ENCODE data around the gene HSCB.
"Not testable (repeated sequence)": the region's sequence is repeated elsewhere in the genome, so short reads cannot be mapped to it uniquely, and the experiment has no call there.

Gene HSCB

DNA sequence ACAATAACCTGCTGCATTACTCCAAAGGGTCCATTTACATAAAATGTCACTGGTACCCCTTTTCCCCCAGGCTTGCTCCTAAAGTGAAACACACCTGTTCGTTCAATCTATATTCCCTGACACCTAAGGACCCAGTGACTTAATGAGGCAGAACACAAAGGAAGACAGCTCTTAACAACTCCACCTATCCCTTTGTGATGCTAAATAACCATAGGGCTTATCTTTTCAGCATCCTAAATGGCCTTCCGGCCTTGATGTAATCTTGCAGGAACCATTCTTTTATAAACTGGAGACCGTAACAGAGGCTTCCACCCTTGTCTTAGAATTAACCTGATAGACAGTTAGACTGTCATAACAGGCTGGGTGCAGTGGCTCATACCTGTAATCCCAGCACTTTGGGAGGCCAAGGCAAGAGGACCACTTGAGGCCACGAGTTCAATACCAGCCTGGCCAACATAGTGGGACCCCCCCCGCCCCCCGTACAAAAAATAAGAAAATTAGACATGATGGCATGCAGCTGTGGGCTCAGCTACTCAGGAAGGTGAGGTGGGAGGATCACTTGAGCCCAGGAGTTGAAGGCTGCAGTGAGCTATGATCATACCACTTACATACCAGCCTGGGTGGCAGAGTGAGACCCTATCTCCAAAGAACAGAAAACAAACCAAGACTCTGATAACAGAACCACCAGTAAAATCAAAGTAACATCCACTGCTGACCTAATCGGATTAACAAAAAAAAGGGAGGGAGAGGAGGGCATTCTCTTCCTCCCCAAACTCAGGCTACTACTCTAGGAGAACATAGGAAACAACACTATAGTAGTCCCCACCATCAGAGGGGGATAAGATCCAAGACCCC is 5.3 kb upstream of the HSCB start:
- in situ Hi-C loops (cut with HindIII; ENCODE audit: low pct_ligation_motif_present, low pct_unique_long_range_greater_than_20kb, low sequenced_read_pairs): no loop called here
- DNase-seq: no peak

DNA sequence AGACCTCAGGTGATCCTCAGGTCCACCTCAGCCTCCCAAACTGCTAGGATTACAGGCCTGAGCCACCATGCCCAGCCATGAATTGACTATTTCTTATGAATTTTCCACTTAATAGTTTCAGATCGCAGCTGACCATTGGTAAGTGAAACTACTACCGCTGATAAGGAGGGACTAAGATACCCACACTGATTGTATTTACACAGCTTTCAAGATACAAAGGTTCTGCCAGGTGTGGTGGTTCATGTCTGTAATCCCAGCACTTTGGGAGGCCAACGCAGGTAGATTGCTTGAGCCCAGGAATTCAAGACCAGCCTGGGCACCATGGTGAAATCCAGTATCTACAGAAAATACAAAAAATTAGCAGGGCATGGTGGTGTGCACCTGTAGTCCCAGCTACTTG is 4.1 kb upstream of the HSCB start:
- in situ Hi-C loops (cut with HindIII; ENCODE audit: low pct_ligation_motif_present, low pct_unique_long_range_greater_than_20kb, low sequenced_read_pairs): no loop called here
- no peak for DNase-seq

DNA sequence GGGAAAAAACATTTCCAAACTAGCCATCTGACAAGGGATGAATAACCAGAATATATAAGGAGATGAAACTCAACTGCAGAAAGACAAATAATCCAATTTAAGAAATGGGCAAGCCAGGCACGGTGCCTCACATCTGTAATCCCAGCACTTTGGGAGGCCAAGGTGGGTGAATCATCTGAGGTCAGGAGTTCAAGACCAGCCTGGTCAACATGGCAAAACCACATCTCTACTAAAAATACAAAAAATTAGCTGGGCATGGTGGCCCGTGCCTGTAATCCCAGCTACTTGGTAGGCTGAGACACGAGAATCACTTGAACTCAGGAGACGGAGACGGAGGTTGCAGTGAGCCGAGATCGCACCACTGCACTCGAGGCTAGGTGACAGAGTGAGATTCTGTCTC is 3.0 kb upstream of the HSCB start:
- DNase-seq; in situ Hi-C loops (cut with HindIII; ENCODE audit: low pct_ligation_motif_present, low pct_unique_long_range_greater_than_20kb, low sequenced_read_pairs): not testable (repeated sequence)

DNA sequence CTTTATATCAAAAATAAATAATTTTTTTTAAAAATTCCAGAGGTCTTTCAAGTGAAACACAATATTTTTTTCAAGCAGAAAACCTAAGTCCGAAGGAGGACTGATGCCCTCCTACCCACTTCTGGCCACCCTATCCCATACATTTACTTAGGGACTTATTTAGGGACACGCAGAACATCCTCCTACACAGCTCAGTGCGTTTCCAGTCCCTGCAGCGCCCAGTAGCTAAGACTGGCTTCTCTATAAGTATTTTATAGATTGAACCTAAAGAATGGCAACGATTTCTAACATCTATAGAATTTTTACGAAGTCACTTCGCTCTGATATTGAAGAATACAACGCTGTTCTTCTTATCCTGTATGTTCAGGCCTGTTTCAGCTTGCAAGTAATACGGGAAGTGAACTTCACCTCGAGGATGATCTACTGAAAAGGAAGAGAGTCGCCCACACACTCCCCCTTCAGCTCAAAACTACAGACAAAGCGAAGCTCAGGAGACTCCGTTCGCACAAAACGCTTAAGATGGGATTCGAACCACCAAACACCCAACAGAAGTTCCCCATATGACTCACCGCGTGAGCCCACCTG is 547 bp upstream of the HSCB start:
- in situ Hi-C loops (cut with HindIII; ENCODE audit: low pct_ligation_motif_present, low pct_unique_long_range_greater_than_20kb, low sequenced_read_pairs): no loop called here
- DNase-seq: no peak

DNA sequence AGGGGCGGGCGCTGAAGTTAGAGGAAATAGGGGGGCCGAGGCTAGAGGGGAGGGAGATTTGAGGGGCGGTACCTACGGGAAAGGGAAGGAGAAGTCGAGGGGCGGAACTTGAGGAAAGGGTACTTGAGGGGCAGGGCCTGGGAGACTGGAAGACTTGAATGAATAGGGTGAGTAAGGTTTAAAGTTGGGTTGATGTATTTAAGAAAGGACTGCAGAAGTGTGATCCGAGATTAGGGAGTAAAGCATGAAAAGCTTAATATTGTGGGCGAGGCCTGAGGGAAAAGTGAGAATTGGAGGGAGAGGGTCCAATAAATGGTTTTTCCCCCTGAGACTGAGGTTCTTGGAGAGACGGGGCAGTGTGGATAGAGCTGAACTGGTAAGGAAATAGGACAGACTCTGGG is 723 bp downstream of the HSCB start:
- DNase-seq: no peak
- in situ Hi-C loops (cut with HindIII; ENCODE audit: low pct_ligation_motif_present, low pct_unique_long_range_greater_than_20kb, low sequenced_read_pairs): no loop called here

DNA sequence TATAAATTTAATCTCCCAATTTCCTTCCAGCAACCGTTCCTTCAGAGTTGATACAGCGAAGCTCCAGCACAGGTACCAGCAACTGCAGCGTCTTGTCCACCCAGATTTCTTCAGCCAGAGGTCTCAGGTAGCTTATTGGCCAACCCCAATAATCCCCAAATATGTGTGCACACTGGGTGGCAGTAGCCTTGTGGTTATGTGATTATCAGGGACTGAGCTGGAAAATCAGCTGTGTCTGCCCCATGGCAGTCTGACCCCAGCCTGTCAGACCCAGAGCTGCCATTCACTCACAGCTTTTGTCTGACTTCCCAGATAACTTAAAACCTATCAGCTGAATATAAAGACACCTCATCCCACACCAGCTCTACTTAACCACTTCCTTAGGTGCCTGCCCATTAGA is 2.0 kb downstream of the HSCB start:
- in situ Hi-C loops (cut with HindIII; ENCODE audit: low pct_ligation_motif_present, low pct_unique_long_range_greater_than_20kb, low sequenced_read_pairs): no loop called here
- no peak for DNase-seq

DNA sequence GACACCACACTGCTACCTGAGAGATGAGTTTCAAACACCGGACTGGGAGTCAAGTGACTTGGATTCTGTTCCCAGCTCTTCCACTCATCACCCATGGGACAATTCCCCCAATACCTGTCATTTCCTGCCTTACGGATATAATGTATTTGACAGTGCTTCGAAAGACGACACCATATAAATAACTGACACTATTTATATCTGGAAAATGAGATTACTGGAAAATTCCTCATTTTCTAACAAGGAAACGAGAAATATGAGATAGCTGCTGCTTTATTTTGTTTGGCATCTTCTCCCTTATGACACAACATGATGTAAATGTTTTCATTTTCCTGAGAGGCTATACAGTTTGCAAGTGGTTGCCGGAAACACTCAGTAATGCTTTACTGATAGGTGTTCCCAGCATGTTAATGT is 8.6 kb downstream of the HSCB start:
- no peak for DNase-seq
- in situ Hi-C loops (cut with HindIII; ENCODE audit: low pct_ligation_motif_present, low pct_unique_long_range_greater_than_20kb, low sequenced_read_pairs): no loop called here

DNA sequence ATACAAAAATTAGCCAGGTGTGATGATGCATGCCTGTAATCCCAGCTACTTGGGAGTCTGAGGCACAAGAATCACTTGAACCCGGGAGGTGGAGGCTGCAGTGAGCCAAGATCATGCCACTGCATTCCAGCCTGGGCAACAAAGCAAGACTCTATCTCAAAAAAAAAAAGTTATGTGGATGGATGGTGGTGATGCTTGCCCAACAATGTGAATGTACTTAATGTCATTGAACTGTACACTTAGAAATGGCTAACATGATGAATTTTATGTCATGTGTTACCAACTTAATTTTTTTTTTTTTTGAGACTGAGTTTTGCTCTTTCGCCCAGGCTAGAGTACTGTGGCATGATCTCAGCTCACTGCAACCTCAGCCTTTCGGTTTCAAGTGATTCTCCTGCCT is 12.7 kb downstream of the HSCB start:
- in situ Hi-C loops (cut with HindIII; ENCODE audit: low pct_ligation_motif_present, low pct_unique_long_range_greater_than_20kb, low sequenced_read_pairs); DNase-seq: not testable (repeated sequence)

DNA sequence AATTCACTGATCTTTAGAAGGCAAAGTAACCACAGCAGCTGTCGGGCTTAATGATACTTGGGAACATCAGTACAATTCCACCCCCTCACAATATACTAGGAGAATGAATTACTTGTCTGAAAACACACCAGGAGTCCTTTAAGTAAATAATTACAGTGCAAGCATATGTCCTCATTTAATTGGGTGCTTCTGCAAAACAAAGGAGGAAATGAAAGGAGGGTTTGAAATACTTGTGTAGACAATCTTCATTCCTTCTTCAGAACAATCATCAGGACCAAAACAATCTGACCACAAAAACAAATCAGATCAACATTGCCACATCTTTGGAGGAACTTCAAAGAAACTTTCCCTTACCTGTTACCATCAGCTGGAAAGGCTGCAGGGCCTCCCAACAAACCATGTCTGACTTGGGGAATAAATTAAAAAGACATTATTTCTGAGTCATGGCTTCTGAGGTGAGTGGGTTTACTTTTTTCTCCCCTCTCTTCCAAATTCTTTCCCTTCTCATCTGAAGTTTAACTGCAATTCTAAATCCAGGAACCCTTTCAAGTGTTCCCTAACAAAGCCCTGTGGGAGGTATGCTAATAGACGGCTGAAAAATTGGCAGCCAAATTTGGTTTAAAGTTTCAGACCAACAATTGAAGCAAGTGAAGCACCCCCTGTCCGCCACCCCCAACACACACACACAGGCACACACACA is 18.2 kb downstream of the HSCB start:
- in situ Hi-C loops (cut with HindIII; ENCODE audit: low pct_ligation_motif_present, low pct_unique_long_range_greater_than_20kb, low sequenced_read_pairs): no loop called here
- no peak for DNase-seq

DNA sequence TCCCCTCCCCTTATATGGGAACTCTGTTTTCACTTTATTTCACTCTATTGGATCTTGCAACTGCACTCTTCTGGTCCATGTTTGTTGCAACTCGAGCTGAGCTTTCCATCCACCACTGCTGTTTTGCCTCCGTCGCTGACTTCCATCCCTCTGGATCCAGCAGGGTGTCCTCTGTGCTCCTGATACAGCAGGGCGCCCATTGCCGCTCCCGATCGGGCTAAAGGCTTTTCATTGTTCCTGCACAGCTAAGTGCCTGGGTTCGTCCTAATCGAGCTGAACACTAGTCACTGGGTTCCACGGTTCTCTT is 19.6 kb downstream of the HSCB start:
- in situ Hi-C loops (cut with HindIII; ENCODE audit: low pct_ligation_motif_present, low pct_unique_long_range_greater_than_20kb, low sequenced_read_pairs): no loop called here
- no peak for DNase-seq

DNA sequence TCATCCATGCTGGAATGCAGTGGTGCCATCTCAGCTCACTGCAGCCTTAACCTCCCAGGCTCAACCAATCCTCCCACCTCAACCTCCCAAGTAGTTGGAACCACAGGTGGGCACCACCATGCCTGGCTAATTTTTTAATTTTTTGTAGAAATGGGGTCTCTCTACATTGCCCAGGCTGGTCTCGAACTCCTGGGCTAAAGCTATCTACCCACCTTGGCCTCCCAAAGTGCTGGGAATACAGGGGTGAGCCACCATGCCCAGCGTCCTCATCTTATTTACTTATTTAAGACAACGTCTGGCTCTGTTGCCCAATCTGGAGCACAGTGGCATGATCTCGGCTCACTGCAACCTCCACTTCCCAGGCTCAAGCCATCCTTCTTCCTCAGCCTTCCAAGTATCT is 20.2 kb downstream of the HSCB start:
- DNase-seq; in situ Hi-C loops (cut with HindIII; ENCODE audit: low pct_ligation_motif_present, low pct_unique_long_range_greater_than_20kb, low sequenced_read_pairs): not testable (repeated sequence)

DNA sequence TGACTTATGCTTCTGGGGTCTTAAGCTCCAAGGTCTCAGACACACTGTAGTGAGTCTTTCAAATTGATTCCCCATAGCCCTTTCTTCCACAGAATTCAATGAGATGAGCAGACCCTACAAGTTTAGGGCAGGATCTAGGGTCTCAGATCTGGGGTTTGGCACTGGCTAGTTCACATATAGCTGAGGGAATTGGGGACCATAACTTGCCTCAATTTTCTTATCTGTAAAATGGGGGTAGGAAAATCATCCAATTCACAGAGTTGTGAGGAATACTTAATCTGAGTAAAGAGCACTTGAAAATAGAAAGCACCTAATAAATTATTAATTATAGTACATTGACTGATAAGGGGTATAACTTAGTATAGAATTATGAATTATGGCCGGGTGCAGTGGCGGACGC is 24.8 kb downstream of the HSCB start:
- in situ Hi-C loops (cut with HindIII; ENCODE audit: low pct_ligation_motif_present, low pct_unique_long_range_greater_than_20kb, low sequenced_read_pairs): no loop called here
- DNase-seq: no peak

DNA sequence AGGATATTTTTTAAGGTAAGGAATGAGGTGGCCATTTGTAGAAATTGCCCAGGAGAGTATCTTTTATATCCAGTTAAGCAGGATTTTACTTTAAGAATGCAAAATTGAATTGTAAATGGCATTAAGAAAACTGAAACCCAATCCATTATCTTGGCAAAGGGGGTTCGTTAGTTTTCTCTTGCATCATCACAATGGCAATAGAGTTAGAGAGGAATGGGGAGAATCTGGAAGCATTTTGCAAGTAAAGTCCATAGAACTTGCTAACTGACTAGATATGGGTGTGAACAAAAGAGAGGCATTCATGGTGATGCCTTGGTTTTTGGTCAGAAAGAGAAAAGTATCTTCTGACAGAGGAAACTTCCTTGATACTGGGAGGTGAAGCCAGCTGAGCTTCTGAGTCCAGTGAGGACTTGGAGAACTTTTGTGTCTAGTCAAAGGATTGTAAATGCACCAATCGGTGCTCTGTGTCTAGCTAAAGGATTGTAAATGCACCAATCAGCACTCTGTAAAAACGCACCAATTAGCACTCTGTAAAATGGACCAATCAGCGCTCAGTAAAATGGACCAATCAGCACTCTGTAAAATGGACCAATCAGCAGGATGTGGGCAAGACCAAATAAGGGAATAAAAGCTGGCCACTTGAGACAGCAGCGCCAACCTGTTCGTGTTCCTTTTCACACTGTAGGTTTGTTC is 27.0 kb downstream of the HSCB start:
- in situ Hi-C loops (cut with HindIII; ENCODE audit: low pct_ligation_motif_present, low pct_unique_long_range_greater_than_20kb, low sequenced_read_pairs): no loop called here
- DNase-seq: no peak

DNA sequence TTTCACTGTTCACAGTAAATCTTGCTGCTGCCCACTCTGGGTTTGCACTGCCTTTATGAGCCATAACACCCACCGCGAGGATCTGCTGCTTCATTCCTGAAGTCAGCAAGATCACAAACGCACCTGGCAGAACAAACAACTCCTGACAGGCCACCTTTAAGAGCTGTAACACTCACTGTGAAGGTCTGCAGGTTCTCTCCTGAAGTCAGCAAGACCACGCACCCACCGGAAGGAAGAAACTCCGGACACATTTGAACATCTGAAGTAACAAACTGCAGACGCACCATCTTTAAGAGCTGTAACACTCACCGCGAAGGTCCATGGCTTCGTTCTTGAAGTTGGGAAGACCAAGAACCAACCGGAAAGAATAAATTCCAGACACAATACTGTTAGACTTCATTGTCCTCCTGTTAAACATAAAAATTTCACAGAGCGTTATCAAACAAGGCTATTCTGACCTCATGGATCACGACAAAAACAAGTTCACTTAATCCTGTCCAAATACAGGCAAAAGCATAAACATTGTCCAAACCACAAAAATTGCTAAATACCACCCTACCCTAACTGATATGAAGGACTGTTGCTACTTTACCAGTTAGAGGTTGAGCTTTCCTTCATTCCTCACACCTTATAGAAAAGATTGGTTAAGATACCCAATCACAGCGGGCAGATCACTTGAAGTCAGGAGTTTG is 27.7 kb downstream of the HSCB start:
- in situ Hi-C loops (cut with HindIII; ENCODE audit: low pct_ligation_motif_present, low pct_unique_long_range_greater_than_20kb, low sequenced_read_pairs): no loop called here
- DNase-seq: no peak

DNA sequence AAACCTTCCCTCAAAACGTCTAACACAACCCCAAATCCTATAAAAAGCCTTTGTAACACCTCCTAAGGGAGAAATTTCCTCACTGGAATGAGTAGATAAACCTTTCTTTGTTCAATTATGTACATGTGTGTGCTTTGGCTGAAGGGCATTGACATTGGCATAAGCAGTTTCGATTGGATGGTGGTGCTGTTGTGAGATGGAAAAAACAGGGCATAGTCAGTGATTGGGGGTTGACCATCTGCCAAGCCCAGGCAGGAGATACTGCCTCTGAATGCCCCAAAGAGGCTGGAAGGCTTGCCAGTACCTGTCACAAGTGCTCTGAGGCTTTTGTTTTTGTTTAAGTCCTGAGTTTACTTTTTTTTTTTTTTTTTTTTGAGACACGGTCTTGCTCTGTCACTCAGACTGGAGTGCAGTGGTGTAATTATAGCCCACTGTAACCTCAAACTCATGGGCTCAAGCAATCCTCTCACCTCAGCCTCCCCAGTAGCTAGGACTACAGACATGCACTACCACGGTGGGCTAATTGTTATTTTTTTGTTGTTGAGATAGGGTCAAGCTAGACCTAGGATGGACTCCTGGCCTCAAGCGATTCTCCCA is 29.5 kb downstream of the HSCB start:
- in situ Hi-C loops (cut with HindIII; ENCODE audit: low pct_ligation_motif_present, low pct_unique_long_range_greater_than_20kb, low sequenced_read_pairs): no loop called here
- DNase-seq: no peak

DNA sequence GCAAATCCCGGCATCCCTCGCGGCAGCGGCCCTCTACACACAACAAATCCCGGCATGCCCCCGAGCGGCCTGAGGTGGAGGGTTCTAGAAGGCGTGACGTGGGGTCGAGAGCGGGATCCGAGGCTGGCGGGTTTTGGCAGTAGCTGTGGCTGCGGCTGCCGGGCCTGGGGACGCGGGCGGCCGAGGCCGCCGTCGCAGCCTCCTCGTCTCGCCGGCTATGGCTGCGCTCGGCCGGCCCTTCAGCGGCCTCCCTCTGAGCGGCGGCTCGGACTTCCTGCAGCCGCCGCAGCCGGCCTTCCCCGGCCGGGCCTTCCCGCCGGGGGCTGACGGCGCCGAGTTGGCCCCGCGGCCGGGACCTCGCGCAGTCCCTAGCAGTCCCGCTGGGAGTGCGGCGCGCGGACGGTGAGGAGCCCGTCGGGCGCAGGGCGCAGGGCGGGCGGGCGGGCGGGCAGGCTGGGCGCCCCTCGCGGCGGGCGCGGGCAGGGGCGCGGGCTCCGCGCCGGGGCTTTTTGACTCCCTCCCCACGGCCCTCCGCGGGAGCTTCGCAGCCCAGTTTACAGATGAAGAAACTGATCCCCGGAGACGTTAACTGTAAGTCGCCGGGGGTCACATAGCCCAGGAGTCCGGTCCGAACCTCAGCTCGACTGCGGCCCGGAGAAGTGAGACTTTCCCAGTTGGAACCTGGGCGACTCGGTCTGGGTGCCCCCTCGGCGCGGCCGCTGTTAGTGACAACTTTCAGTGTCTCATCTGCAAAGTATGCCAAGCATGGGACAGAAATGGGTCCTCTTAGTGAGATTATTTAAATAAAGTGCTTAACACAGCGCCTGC is 31.0 kb downstream of the HSCB start, which contains the start of gene CCDC117:
CCDC117 (plus strand) TSS at position 63 of the 828 bp plus-strand sequence; CDS start at position 218, 155 bp downstream.
- DNase-seq: peak; percentile 92
- in situ Hi-C loops (cut with HindIII; ENCODE audit: low pct_ligation_motif_present, low pct_unique_long_range_greater_than_20kb, low sequenced_read_pairs): no loop called here

DNA sequence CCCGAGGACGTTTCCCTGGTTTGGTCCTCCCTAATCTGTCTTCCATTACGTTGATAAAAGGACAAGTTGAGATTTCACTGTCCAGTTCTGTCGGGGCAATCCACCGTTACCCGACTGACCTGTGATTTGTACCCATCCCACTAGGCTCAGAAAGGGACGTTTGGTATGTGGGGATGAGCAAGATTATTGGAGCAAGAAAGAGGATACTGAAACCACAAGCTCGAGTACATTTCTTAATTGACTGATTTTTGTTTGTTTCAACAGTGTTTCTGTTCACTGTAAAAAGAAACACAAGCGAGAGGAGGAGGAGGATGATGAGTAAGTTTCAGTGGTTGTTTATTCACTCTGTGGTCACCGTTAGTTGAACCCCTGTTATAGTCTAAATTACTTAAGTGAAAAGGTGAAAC is 31.6 kb downstream of the HSCB start:
- in situ Hi-C loops (cut with HindIII; ENCODE audit: low pct_ligation_motif_present, low pct_unique_long_range_greater_than_20kb, low sequenced_read_pairs): no loop called here
- DNase-seq: no peak

DNA sequence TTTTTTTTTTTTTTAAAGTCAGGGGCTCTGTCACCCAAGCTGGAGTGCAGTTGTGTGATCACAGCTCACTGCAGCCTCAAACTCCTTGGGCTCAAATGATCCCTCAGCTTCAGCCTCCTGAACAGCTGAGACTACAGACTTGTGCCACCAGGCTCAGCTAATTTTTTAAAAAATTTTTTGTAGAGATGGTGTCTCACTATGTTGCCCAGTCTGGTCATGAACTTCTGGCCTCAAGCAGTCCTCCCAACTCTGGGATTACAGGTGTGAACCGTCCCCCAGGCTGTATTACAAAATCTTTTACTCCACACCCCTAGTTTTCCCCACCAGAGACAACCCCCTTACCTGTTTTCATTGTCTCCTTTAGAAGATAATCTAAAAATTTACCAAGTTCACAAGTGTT is 32.5 kb downstream of the HSCB start:
- no peak for DNase-seq
- in situ Hi-C loops (cut with HindIII; ENCODE audit: low pct_ligation_motif_present, low pct_unique_long_range_greater_than_20kb, low sequenced_read_pairs): no loop called here

Measured in ACHN (cell line).